Effector memory CD4-positive, alpha-beta T cell (primary cell): ENCODE measurements around the gene MNAT1.
A peak's percentile ranks its signal among the peaks of the same experiment; 100 is the strongest.
"Not testable (repeated sequence)": the region's sequence is repeated elsewhere in the genome, so short reads cannot be mapped to it uniquely, and the experiment has no call there.

Experiments used
- DNase-seq, 3 donors: peaks; one replicate each; pipeline ENCODE4 v3.0.0-alpha.2; 2020
- H3K27ac ChIP-seq: 2 replicates; pipeline ENCODE4 v1.7.0; 2013; ENCODE audit warnings: mild to moderate bottlenecking, low read length, moderate library complexity; ENCODE audit not compliant: insufficient read depth, poor library complexity, severe bottlenecking
- H3K27me3 ChIP-seq: replicated peaks from 2 replicates; pipeline ENCODE4 v1.7.0; 2013; ENCODE audit warnings: mild to moderate bottlenecking, low read length; ENCODE audit not compliant: insufficient read depth, control insufficient read depth, poor library complexity, severe bottlenecking
- H3K36me3 ChIP-seq: 2 replicates; pipeline ENCODE4 v1.7.0; 2013; ENCODE audit warnings: mild to moderate bottlenecking, low read length, moderate library complexity; ENCODE audit not compliant: control insufficient read depth, insufficient read depth
- H3K4me1 ChIP-seq: 2 replicates; pipeline ENCODE4 v1.7.0; 2013; ENCODE audit warnings: low read length, mild to moderate bottlenecking; ENCODE audit not compliant: control insufficient read depth, insufficient read depth, poor library complexity, severe bottlenecking
- H3K4me3 ChIP-seq: 2 replicates; pipeline ENCODE4 v1.7.0; 2013; ENCODE audit warnings: low read length, low read depth, mild to moderate bottlenecking; ENCODE audit not compliant: insufficient read depth, poor library complexity, severe bottlenecking
- H3K9me3 ChIP-seq: 2 replicates; pipeline ENCODE4 v1.7.0; 2013; ENCODE audit warnings: mild to moderate bottlenecking, low read length, moderate library complexity; ENCODE audit not compliant: control insufficient read depth

Gene MNAT1

DNA sequence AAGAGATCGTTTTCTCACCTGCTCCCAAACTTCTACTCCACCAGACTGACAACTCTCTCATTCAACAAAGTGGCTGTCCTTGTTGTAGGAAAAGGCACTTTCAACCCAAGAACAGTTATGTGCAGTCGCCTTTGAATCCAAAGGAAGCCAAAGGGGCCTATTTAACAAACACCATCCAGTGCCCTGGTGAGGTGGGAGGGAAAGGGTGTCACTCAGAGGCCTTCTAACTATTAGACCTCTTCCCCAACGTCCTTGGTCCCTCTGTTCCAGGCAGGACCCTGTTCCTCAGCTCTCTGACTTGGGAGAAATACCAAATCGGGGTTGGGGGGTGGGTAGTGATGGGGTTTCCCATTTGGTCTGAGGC is 13.6 kb upstream of the MNAT1 start:
- H3K36me3 ChIP-seq, result no peaks in the 10 kb centered on the region
- peaks cover 27% of the 10 kb centered on the region for H3K4me1 ChIP-seq
- peaks cover 40% of the 10 kb centered on the region for H3K27me3 ChIP-seq
- no peaks in the 10 kb centered on the region for H3K9me3 ChIP-seq
- no peak overlapping the region for H3K4me3 ChIP-seq
- no peak for DNase-seq
- H3K27ac ChIP-seq, result no peak overlapping the region

DNA sequence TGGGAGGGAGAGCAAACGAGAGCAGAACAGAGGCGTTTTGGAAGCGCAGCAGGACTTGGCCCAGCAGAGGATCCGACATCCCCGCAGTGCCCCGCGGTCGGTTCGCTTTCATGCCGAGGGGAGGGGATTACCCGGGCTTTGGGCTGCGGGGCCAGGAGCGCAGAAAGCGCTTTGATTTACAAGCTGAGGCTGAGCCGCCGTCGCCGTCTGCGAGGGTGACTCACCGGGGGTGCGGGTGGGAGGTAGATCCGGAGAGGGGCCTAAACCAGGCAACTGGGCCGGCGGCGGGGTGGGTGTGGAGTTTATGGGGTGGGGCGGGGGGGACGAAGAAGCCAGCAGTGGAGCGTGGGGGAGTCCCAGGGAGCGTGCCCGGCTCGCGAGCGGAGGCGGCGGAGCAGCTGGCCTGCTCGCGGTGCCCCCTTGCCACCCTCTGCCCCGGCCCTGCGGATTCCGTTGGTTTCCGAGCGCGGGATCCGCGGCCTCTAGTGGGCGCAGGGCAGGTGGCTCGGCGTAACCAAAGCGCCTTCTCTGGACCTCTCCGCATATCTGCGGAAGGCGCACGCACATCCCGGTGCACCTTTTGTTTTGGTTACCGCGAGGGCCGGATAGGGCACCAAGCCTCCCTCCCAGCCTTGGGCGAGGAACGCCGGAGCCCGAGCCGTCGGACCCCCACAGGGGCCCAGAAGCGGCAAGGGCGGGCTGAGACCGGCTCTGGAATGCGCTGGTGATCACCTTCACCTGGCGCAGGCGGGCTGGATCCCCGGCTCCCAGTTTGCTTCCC is 13.0 kb upstream of the MNAT1 start:
- H3K4me1 ChIP-seq, result peaks cover 27% of the 10 kb centered on the region
- peaks cover 40% of the 10 kb centered on the region for H3K27me3 ChIP-seq
- H3K9me3 ChIP-seq, result no peaks in the 10 kb centered on the region
- no peaks in the 10 kb centered on the region for H3K36me3 ChIP-seq
- DNase-seq, result peak; percentile 20 to 49 (median 43)
- H3K4me3 ChIP-seq, result peak overlapping the region; percentile 75
- H3K27ac ChIP-seq, result no peak overlapping the region

DNA sequence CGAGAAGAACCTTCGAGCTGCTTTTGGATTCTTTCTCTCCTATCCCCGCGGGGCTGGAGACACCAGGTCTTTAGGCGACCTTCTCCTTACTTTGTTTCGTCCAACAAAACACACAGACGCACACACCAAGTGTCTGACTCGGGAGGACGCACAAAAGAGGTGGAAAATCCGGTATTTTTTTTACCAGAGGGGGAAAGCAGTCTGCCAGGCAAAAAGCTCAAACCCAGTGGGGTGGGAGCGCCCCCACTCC is 12.5 kb upstream of the MNAT1 start:
- peak overlapping the region; percentile 75 for H3K4me3 ChIP-seq
- peaks cover 43% of the 10 kb centered on the region for H3K27me3 ChIP-seq
- H3K27ac ChIP-seq, result no peak overlapping the region
- no peaks in the 10 kb centered on the region for H3K9me3 ChIP-seq
- no peak for DNase-seq
- H3K4me1 ChIP-seq, result peaks cover 27% of the 10 kb centered on the region
- H3K36me3 ChIP-seq, result no peaks in the 10 kb centered on the region

DNA sequence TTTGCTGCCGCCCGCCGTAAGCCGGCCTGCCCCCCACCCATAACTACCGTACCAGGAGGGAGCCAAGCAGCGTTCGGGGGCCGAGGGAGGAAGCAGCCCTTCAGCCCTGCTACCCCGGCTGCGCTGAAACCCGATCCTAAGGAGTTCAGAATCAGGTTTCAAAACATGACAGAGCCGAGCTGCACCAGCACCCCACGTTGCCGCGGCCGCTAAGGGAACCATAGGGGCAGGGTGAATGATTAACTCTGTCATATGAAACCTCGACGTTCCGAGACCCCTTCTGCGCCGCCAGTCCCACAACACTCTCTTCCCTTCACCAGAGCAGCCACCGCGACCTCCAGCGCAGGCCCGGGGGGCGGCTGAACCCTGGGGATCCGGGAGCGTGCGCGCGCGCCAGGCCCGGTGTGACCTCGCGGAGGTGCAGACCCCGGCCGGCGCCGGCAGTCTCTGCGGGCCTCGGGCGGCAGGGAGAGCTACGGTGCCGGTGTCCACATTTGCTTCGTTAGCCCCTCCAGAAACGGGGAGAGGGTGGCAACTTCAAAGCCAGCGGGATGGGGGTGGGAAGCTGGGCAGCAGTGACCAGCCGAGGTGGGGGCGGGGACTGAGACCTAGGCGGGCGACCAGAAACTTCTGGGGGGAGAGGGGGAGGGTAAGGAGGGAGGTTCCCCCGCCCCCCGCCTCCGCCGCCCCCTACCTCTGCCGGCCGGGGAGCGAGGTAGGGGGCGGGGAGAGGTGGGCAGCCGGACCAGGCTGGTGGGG is 12.0 kb upstream of the MNAT1 start:
- Histone ChIP-seq H3K27me3 (peaks cover 43% of the 10 kb centered on the region), H3K27ac (no peak overlapping the region), H3K36me3 (no peaks in the 10 kb centered on the region), H3K4me1 (peaks cover 27% of the 10 kb centered on the region), H3K4me3 (peak overlapping the region; percentile 75), H3K9me3 (no peaks in the 10 kb centered on the region)
- no peak for DNase-seq

DNA sequence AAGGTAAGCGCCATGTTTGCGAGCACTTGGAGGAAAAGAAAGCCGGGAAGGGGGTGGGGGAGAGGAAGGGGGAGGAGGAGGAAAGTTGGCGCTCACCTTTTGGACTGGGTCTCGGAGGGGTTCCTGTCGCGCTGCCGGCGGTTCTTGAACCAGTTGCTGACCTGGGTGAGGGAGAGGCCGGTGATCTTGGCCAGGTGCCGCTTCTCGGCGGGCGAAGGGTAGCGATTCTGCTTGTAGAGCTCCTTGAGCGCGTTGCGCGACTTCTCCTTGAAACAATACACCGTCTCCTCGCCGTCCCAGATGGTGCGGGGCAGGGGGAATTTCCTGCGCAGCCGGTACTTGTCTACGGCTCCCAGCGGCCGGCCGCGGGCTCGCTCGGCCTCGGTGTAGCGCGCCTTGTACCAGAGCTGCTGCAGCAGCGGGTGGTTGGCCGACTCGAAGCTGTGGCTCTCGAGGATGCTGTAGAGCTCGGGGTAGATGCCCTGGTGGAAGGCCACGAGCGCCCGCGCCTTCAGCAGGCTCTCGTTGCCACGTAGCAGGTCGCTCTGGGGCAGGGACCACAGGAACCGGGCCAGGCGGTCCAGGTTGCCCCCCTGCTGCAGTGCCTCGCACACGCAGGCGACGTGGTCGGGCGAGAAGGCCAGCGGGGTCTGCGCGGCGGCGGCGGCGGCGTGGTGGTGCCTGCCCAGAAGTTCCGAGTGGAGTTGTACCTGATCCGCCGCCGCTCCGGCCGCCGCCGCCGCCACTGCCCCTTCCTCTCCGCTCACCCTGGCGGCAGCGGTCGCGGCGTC is 11.2 kb upstream of the MNAT1 start:
- Histone ChIP-seq H3K4me3 (peak overlapping the region; percentile 75), H3K27ac (no peak overlapping the region), H3K9me3 (no peaks in the 10 kb centered on the region), H3K27me3 (peaks cover 43% of the 10 kb centered on the region), H3K36me3 (no peaks in the 10 kb centered on the region), H3K4me1 (peaks cover 27% of the 10 kb centered on the region)
- DNase-seq, result no peak

DNA sequence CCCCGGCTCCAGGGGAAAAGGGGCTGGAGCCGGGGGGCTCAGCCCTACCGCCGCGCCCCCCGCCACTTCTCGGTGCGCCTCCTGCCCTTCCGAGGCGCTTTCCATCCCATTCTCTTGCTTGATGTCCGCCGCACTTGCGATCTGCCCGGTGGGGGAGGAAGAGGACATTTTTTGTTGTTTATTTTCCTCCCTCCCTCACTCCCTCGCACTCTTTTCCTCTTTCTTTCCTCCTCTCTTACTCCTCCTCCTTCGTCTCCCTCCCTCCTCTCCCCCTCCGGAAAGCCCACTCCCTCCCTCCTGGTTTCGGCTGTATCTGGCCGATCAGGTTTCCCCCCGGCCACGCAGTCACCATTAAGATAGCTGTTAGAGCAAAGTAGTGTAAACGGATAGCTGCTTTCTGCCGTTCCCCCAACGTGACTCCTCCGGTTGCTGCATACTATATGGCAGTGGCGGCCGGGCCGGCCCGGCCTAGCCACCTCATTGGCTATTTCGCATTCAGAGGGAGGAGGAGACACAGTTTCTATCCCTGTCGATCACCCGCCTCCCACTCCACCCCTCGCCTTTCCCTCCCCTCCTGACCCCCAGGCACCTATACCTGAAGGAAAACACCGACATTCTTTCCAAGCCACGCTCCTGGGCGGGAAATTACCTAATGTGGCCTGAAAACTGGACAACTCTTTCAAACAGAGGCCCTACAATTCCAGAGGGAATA is 10.5 kb upstream of the MNAT1 start, which contains the start of gene SIX4:
Gene SIX4 (minus strand): TSS at position 445 of the 712 bp plus-strand sequence. CDS start 277 bp downstream, at position 168.
- no peak for DNase-seq
- Histone ChIP-seq H3K27ac (no peak within 1 kb of the TSS), H3K27me3 (peaks cover 43% of the 10 kb centered on the region)

DNA sequence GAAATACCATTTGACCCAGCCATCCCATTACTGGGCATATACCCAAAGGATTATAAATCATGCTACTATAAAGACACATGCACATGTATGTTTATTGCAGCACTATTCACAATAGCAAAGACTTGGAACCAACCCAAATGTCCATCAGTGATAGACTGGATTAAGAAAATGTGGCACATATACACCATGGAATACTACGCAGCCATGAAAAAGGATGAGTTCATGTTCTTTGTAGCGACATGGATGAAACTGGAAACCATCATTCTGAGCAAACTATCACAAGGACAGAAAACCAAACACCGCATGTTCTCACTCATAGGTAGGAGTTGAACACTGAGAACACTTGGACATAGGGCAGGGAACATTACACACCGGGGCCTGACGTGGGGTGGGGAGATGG is 3.3 kb upstream of the MNAT1 start:
- not testable (repeated sequence) for H3K9me3 ChIP-seq, H3K27ac ChIP-seq, H3K36me3 ChIP-seq, H3K4me3 ChIP-seq, H3K27me3 ChIP-seq, H3K4me1 ChIP-seq, DNase-seq

More for the DNA sequence above, 10.5 kb upstream of the MNAT1 start, which contains the start of gene SIX4:
- Histone ChIP-seq H3K9me3 (no peaks in the 10 kb centered on the region), H3K4me1 (peaks cover 27% of the 10 kb centered on the region), H3K4me3 (peak within 1 kb of the TSS; percentile 75), H3K36me3 (no peaks in the 10 kb centered on the region)

DNA sequence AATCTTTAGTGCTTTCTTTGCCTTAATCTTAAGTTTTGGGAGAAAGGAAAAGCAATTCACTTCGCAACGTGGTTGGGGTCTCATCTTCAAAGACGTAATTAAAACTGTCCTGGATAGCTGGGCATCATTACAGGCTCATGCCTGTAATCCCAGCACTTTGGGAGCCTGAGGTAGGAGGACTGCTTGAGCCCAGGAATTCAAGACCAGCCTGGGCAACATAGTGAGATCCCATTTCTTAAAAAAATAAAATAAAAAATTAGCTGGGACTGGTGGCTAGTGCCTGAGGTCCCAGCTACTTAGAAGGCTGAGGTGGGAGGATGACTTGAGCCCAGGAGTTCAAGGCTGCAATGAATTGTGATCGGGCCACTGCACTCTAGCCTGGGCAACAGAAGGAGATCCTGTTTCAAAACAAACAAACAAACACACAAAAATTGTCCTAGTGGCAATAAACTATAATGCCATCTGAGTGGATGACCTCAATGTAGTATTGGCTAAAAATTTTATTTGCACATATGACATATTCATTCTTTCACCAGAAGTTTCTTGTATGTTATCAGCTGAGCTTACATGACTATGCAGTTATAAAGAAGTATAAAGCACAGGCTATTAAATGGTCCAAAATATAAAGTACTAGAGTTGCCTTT is 1.6 kb upstream of the MNAT1 start:
- Histone ChIP-seq H3K9me3 (no peaks in the 10 kb centered on the region), H3K4me1 (peaks cover 8% of the 10 kb centered on the region), H3K36me3 (no peaks in the 10 kb centered on the region), H3K27me3 (no peaks in the 10 kb centered on the region), H3K4me3 (no peak overlapping the region), H3K27ac (no peak overlapping the region)
- no peak for DNase-seq

DNA sequence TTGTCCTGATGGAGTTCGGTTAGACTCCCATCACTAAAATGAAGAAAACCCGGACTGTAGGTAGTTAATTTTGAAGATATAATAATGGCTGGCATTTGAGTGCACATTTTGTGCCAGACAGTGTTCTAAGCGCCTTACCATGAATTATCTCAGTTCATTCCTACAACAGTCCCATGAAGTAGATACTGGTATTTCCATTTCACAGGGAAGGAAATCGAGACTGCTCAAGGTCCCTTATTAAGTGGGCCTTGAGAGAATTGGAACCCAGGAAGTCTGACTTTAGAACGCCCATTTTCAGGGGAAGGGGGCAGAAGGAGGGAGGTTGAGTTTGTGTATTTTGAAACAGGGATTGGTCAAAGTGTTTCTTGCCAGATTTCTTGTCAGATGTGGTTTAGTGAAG is 855 bp downstream of the MNAT1 start:
- no peak for DNase-seq
- Histone ChIP-seq H3K36me3 (no peaks in the 10 kb centered on the region), H3K4me1 (peaks cover 8% of the 10 kb centered on the region), H3K4me3 (peak overlapping the region; percentile 99), H3K27ac (no peak overlapping the region), H3K27me3 (no peaks in the 10 kb centered on the region), H3K9me3 (no peaks in the 10 kb centered on the region)
